Sigmoid colon (tissue), 7 donors: ENCODE data around the gene HOXA10. TPM values are rescaled to one million over a fixed set of nuclear protein-coding genes. Genes with fewer than 3 reads are reported as not detected.

ENCODE experiments used
- DNase-seq: peaks from one replicate; pipeline ENCODE4 v3.0.0-alpha.2; 2019
- H3K27ac ChIP-seq, 4 donors: fragments of 200-600 bp; sonication (generic); one replicate each; pipeline ENCODE4 v1.5.1; 2016 to 2019; ENCODE audit warnings: mild to moderate bottlenecking in 1 of 4
- H3K27me3 ChIP-seq, 3 donors: fragments of 200-600 bp; sonication (generic); one replicate each; pipeline ENCODE4 v1.5.1; 2019; ENCODE audit warnings: mild to moderate bottlenecking in 1 of 3
- H3K36me3 ChIP-seq, 4 donors: fragments of 200-600 bp; sonication (generic); one replicate each; pipeline ENCODE4 v1.5.1; 2016 to 2019
- H3K4me1 ChIP-seq, 4 donors: fragments of 200-600 bp; sonication (generic); one replicate each; pipeline ENCODE4 v1.5.1; 2017 to 2019
- H3K4me3 ChIP-seq, 4 donors: fragments of 200-600 bp; sonication (generic); one replicate each; pipeline ENCODE4 v1.5.1; 2017 to 2019; ENCODE audit warnings: mild to moderate bottlenecking in 2 of 4, moderate library complexity in 1 of 4
- H3K9me3 ChIP-seq, 4 donors: fragments of 200-600 bp in 3 of 4; sonication (generic) in 3 of 4; one replicate each; pipeline versions ENCODE4 v1.5.1 to v1.6.1; 2013 to 2019
- CTCF ChIP-seq, 4 experiments: fragments of 450-650 bp in 3 of 4; fragments of 200-600 bp in 1 of 4; IDR thresholded peaks; one replicate each; pipeline ENCODE4 v1.5.1; 2016 to 2019; ENCODE audit warnings: antibody characterized with exemption in 4 of 4, mild to moderate bottlenecking in 3 of 4, moderate library complexity in 2 of 4
- EP300 ChIP-seq, 4 donors: sonication (generic); formaldehyde crosslinking; IDR thresholded peaks; one replicate each; pipeline ENCODE4 v1.6.1; 2017; ENCODE audit warnings: antibody characterized with exemption in 4 of 4
- POLR2A ChIP-seq, 2 donors: fragments of 450-650 bp; IDR thresholded peaks; one replicate each; pipeline ENCODE4 v1.6.1; 2016; ENCODE audit warnings: antibody characterized with exemption in 2 of 2, mild to moderate bottlenecking in 2 of 2, moderate library complexity in 2 of 2
- POLR2AphosphoS5 ChIP-seq, 4 donors: sonication (generic); formaldehyde crosslinking; IDR thresholded peaks; one replicate each; pipeline ENCODE4 v1.6.1; 2017; ENCODE audit warnings: antibody characterized with exemption in 4 of 4
- WGBS, 2 donors: extraction: QIAGEN DNeasy Blood & Tissue Kit; methylation state at CpG; one replicate each; pipeline ENCODE4 v1.1.7; 2013; 5-methylcytosine and 5-hydroxymethylcytosine counted together
- intact Hi-C: fragments of 100-400 bp; cut with DNase I; formaldehyde crosslinking; loops from one replicate; pipeline ENCODE4 v1.15.1; 2023
- polyA plus RNA-seq, 3 donors: library from polyadenylated mRNA; stranded (reverse); fragments of 200-250 nt; gene quantifications; one replicate each; pipeline ENCODE4 v1.2.3, GENCODE V29; 2013
- total RNA-seq, 4 donors: library from RNA; depleted of rRNA; stranded (reverse); fragments of >200 nt; gene quantifications; one replicate each; pipeline ENCODE4 v1.1.0, GENCODE V29; 2016
- donor health status: healthy with polysubstance abuse.
- donor health status: Bipolar disorder and iron deficiency.
- donor health status: healthy.

HOXA10 gene
- total and polyA plus RNA-seq, 7 donors = 22.2 to 64.0 (median 55.1) TPM

- H3K27me3 ChIP-seq = no peaks in the 10 kb centered on the region
- H3K9me3 ChIP-seq = no peaks in the 10 kb centered on the region
Measured at GRCh38 chr7:27153526-27153925, 20.6 kb downstream of the HOXA10 start.

GRCh38 chr7:27152816-27153442 is 21.2 kb downstream of the HOXA10 start:
- Histone ChIP-seq H3K4me1 (peaks cover 0 to 71% (median 53%) of the 10 kb centered on the region in 4 donors), H3K36me3 (no peaks in the 10 kb centered on the region), H3K9me3 (no peaks in the 10 kb centered on the region), H3K27ac (peak overlapping the region in 3 of 4 donors; percentile 91 to 96 (median 95)), H3K27me3 (no peaks in the 10 kb centered on the region), H3K4me3 (peak overlapping the region; percentile 64 to 73 (median 68))
- TF ChIP-seq POLR2AphosphoS5 (IDR thresholded peaks at IDR 0.05) = no peak
- no peak for TF ChIP-seq POLR2A (IDR thresholded peaks at IDR 0.05)
- TF ChIP-seq EP300 (IDR thresholded peaks at IDR 0.05) = no peak
- no peak for TF ChIP-seq CTCF (IDR thresholded peaks at IDR 0.05)
- WGBS, 2 donors = 6 to 29% methylated on average over 22 of the region's 22 CpGs
- DNase-seq = no peak
- intact Hi-C loops = loop anchor here (5.0 kb wide), 1 partner anchor 1296 kb away; no protein-coding TSS in a partner anchor

More at GRCh38 chr7:27153526-27153925, 20.6 kb downstream of the HOXA10 start:
- no peak overlapping the region for H3K4me3 ChIP-seq
- intact Hi-C loops = loop anchor here (5.0 kb wide), 1 partner anchor 1296 kb away; no protein-coding TSS in a partner anchor
- DNase-seq = no peak
- peaks cover 0 to 65% (median 47%) of the 10 kb centered on the region in 4 donors for H3K4me1 ChIP-seq
- WGBS, 2 donors = 41 to 77% methylated on average over 3 of the region's 3 CpGs
- TF ChIP-seq EP300 (IDR thresholded peaks at IDR 0.05) = no peak
- no peak for TF ChIP-seq CTCF (IDR thresholded peaks at IDR 0.05)
- H3K36me3 ChIP-seq = no peaks in the 10 kb centered on the region
- H3K27ac ChIP-seq = peak overlapping the region in 3 of 4 donors; percentile 91 to 96 (median 95)

- TF ChIP-seq POLR2AphosphoS5 (IDR thresholded peaks at IDR 0.05) = peak; percentile 87 to 97 (median 94)
- peak; percentile 85 to 88 for TF ChIP-seq POLR2A (IDR thresholded peaks at IDR 0.05)
- no peak for TF ChIP-seq CTCF (IDR thresholded peaks at IDR 0.05)
- Histone ChIP-seq H3K27ac (peak within 1 kb of the TSS in 3 of 4 donors; percentile 91 to 96 (median 95)), H3K4me3 (peak within 1 kb of the TSS; percentile 64 to 73 (median 68)), H3K36me3 (no peaks in the 10 kb centered on the region), H3K4me1 (peaks cover 0 to 76% (median 57%) of the 10 kb centered on the region in 4 donors), H3K9me3 (no peaks in the 10 kb centered on the region), H3K27me3 (no peaks in the 10 kb centered on the region)
- 1 to 2% methylated on average over 53 of the region's 53 CpGs for WGBS, 2 donors
- peak; percentile 93 for DNase-seq
- intact Hi-C loops = loop anchor here (2.0 to 5.0 kb wide), 2 partner anchors 13 to 1295 kb away; partner anchors contain the start of gene HOXA9
Measured at GRCh38 chr7:27151931-27152815, 21.9 kb downstream of the HOXA10 start, which contains the start of gene HOXA3. TSS of gene HOXA3 (minus strand) at chr7:27152583. CDS start at chr7:27110640, 41,943 bp downstream.

- peak overlapping the region in 3 of 4 donors; percentile 91 to 96 (median 95) for H3K27ac ChIP-seq
- H3K4me1 ChIP-seq = peaks cover 0 to 77% (median 59%) of the 10 kb centered on the region in 4 donors
- no peaks in the 10 kb centered on the region for H3K36me3 ChIP-seq
- TF ChIP-seq POLR2AphosphoS5 (IDR thresholded peaks at IDR 0.05) (no peak), POLR2A (IDR thresholded peaks at IDR 0.05) (no peak), EP300 (IDR thresholded peaks at IDR 0.05) (no peak), CTCF (IDR thresholded peaks at IDR 0.05) (no peak)
- no peaks in the 10 kb centered on the region for H3K9me3 ChIP-seq
- intact Hi-C loops = loop anchor here (2.0 to 5.0 kb wide), 2 partner anchors 13 to 1294 kb away; partner anchors contain the start of gene HOXA9
- WGBS, 2 donors = 0 to 1% methylated on average over 27 of the region's 27 CpGs
- DNase-seq = peak; percentile 76
- H3K27me3 ChIP-seq = no peaks in the 10 kb centered on the region
- H3K4me3 ChIP-seq = peak overlapping the region; percentile 64 to 73 (median 68)
Measured at GRCh38 chr7:27151341-27151930, 22.7 kb downstream of the HOXA10 start.
